ENCODE data around the gene FHL5.

FHL5 gene

DNA sequence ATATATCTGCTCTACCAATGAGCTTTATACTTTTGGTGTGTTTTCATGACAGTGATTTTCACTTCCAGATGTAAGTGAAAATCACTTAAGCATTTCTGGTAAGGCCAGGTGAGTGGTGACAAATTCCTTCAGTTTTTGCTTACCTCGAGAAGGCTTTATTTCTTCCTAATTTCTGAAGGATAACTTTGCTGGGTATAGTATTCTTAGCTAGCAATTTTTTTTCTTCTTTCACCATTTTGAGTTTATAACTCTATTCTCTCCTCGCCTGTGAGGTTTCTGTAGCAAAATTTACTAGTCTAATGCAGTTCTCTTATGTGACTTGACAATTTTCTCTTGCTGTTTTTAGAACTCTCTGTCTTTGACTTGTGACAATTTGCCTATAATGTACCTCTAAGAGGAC is 7.1 kb downstream of the FHL5 start:
- TF ChIP-seq, protein P1, sequence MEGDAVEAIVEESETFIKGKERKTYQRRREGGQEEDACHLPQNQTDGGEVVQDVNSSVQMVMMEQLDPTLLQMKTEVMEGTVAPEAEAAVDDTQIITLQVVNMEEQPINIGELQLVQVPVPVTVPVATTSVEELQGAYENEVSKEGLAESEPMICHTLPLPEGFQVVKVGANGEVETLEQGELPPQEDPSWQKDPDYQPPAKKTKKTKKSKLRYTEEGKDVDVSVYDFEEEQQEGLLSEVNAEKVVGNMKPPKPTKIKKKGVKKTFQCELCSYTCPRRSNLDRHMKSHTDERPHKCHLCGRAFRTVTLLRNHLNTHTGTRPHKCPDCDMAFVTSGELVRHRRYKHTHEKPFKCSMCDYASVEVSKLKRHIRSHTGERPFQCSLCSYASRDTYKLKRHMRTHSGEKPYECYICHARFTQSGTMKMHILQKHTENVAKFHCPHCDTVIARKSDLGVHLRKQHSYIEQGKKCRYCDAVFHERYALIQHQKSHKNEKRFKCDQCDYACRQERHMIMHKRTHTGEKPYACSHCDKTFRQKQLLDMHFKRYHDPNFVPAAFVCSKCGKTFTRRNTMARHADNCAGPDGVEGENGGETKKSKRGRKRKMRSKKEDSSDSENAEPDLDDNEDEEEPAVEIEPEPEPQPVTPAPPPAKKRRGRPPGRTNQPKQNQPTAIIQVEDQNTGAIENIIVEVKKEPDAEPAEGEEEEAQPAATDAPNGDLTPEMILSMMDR (conservative IDR thresholded peaks at IDR 0.05; ENCODE audit: low read depth, low read length): no peak

DNA sequence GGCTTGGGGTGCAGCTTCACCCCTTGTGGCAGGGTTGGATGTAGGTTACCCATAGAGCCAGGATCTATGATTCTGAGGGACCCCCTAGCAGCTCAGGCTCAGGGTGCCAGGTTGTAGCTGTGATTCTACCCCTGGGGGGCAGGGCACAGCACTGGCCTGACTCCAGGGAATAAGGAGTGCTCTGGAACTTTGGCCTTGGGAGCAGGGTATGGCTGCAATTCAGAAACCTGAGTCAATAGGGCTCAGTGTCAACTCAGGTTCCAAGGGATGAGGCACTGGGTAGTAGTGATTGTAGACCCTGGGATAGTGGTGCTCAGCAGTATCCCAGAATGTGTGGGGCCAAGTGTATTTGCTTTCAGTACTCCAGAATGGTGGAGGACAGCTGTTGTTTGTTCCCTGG is 8.6 kb downstream of the FHL5 start:
- TF ChIP-seq, protein P1 (conservative IDR thresholded peaks at IDR 0.05; ENCODE audit: low read depth, low read length): no peak
- H3K4me3 ChIP-seq (ENCODE audit: low read depth, low read length): no peak overlapping the region
- DNase-seq (ENCODE audit: low read depth): no peak

More for the DNA sequence above, 7.1 kb downstream of the FHL5 start:
- no peak for DNase-seq (ENCODE audit: low read depth)
- no peak overlapping the region for H3K4me3 ChIP-seq (ENCODE audit: low read depth, low read length)

DNA sequence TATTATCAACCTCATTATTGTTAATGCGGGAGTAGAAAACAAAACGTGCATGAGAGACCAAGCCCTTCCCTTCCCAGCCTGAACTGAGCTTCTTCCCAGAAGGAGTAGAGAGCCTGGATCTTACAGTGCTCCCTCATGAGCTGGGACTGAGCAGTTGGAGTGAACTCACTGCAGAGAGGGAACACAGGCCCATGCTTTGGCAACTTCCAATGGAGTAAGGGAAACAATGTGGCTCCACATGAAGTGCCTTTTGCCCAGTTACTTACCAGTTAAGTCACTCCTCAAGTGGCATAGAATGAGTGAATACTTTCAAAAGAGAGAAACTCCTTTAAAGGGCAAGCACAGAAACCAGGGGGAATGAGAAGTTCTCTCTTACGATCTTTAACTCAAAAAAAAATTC is 12.4 kb downstream of the FHL5 start:
- H3K4me3 ChIP-seq (ENCODE audit: low read depth, low read length): no peak overlapping the region
- no peak for DNase-seq (ENCODE audit: low read depth)
- TF ChIP-seq, protein P1 (conservative IDR thresholded peaks at IDR 0.05; ENCODE audit: low read depth, low read length): no peak

DNA sequence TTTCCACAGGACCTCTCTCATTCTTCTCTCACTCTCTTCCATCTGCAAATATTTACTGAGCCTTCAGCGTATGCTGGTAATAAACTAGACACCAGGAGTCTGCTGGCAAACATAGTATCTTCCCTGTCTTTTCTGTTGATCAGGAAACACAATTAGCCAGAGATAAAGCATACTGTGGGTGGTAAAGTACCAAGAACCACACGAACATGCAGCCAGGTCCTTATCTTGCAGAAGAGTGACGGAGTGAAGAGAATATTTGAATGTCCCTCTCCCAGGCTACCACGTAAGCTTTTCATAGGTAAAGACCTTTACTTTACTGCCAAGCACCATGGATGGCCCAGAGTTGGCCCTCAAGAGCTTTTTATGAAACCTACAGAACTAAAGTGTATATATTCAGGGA is 13.3 kb downstream of the FHL5 start:
- no peak overlapping the region for H3K4me3 ChIP-seq (ENCODE audit: low read depth, low read length)
- TF ChIP-seq, protein P1 (conservative IDR thresholded peaks at IDR 0.05; ENCODE audit: low read depth, low read length): no peak
- DNase-seq (ENCODE audit: low read depth): no peak

DNA sequence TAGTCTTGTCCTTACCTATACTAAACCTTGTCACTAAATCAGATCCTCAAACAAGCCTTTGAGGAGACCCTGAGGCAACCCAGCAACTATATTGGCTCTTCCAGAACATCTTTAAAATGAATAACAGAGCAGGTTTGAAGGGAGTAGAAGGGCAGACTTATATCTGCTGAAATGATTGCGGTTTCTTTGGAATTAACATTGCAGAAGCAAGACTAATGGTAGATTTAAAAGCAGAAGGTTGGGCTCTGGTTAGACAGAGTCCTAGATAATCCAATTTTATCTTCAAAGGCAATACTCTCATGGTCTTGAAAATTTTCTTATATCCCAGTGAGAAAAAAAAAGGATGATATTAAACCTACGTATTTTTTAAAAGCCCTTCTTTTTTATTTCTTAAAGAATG is 19.1 kb downstream of the FHL5 start:
- no peak for DNase-seq (ENCODE audit: low read depth)
- no peak overlapping the region for H3K4me3 ChIP-seq (ENCODE audit: low read depth, low read length)

DNA sequence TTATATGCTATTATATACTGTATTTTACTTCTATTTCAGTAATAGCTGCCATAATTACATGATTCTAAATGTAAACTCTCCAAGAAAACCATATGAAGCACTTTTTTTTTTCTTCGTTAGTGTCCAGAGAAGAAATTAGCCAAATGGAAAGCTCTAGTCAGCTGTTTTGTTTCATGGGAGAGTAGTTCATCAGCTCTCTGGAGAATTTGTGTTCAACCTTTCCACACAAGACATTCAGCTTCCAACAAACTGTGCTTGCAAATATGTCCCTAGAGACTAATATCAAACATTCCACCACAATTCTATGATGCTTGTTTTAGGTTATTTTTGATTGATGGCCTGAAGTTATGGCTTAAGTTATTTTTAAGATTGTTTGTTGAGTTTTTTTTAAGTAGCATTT is 19.5 kb downstream of the FHL5 start:
- no peak for DNase-seq (ENCODE audit: low read depth)
- TF ChIP-seq, protein P1 (conservative IDR thresholded peaks at IDR 0.05; ENCODE audit: low read depth, low read length): no peak
- no peak overlapping the region for H3K4me3 ChIP-seq (ENCODE audit: low read depth, low read length)

More for the DNA sequence above, 19.1 kb downstream of the FHL5 start:
- TF ChIP-seq, protein P1 (conservative IDR thresholded peaks at IDR 0.05; ENCODE audit: low read depth, low read length): no peak

DNA sequence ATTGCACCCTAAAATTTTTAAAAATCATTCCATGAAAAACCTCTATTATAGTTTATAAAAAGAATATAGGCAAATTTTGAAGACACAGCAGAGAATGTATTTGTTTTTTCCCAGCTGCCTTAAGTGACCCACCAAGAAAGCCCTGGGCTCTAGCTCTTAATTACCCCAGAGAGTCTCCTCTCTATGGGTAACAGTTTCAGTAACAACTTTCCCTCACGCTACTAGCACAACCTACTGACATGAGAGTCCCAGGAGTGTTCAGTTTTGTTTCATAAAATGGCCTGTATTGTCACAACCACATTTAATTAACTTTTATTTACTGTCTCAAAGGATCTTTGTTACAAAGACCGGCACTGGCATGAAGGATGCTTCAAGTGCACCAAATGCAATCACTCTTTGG is 41.5 kb downstream of the FHL5 start:
- H3K4me3 ChIP-seq (ENCODE audit: low read depth, low read length): no peak overlapping the region
- DNase-seq (ENCODE audit: low read depth): no peak
- TF ChIP-seq, protein P1 (conservative IDR thresholded peaks at IDR 0.05; ENCODE audit: low read depth, low read length): no peak
